Measurements from ENCODE around the gene VWC2L.

- TF ChIP-seq CTCF (IDR thresholded peaks at IDR 0.05 in 8 of 11, conservative IDR thresholded peaks at IDR 0.05 in 3 of 11) (no peak), POLR2A (IDR thresholded peaks at IDR 0.05) (no peak)
Observed at GRCh38 chr2:214367171-214367570, 43.7 kb upstream of the VWC2L start.

Measured in spleen (tissue), 7 donors.